ENCODE measurements around the gene RAPH1. TPM values are rescaled to one million over a fixed set of nuclear protein-coding genes. Genes with fewer than 3 reads are reported as not detected.

The RAPH1 gene
- total and polyA plus RNA-seq, 9 of the 15 experiments (the other 6 are each of a cell fraction or from before 2014, with no cell fraction given) = 0.07 to 0.71 (median 0.27) TPM

DNA sequence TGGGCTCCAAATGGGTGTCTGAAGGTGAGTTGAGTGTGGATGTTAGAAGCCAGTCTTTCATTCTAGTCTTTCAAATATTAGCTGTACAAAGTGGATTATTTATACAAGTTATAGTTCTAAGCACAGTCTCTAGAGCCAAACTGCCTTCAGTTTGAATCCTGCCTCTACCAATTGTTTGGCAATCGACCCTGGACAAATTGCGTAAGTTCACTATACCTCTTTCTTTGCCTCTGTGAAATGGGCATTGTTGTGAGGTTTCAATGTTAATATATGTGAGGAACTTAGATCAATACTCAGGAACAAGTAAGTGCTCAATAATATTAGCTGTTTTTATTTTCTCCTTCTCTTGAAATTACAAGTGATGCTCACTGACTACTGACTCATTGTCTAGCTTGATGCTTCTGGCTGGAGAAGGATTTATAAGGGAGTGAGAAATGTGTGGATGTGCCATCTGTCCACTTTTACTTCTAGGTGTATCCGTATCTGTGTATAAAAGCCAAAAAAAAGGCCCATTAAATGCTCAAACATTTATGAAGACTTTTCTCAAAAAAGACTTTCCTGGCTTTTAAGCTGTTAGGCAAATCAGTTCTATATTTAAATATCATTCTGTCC, 48.1 kb upstream of the RAPH1 start:
- no peak overlapping the region for H3K4me3 ChIP-seq
- no peaks in the 10 kb centered on the region for H3K9me3 ChIP-seq (replicated peaks; ENCODE audit: control insufficient read depth, insufficient read depth, low read depth, low read length)
- no peak overlapping the region for H3K9ac ChIP-seq (ENCODE audit: insufficient read depth in 1 of 2, low read depth in 2 of 2, low read length in 2 of 2)
- H3K27ac ChIP-seq (ENCODE audit: extremely low read depth, low read depth, low read length) = no peak overlapping the region
- H2AFZ ChIP-seq (ENCODE audit: low read depth, low read length) = no peak overlapping the region
- H3K4me2 ChIP-seq (ENCODE audit: insufficient read depth, low read length) = no peak overlapping the region
- FAIRE-seq = no peak
- no peak for ATAC-seq
- peaks cover 2 to 20% of the 10 kb centered on the region in 2 experiments; a peak in 3 of 5 replicates for H3K27me3 ChIP-seq (ENCODE audit: control insufficient read depth in 2 of 2, insufficient read depth in 2 of 2, low read length in 2 of 2)
- POLR2A ChIA-PET = interaction anchor here (0.8 kb wide), 1 partner anchor 12 kb away, joined by 3 read pairs; no protein-coding TSS in a partner anchor
- H3K36me3 ChIP-seq (ENCODE audit: control insufficient read depth, insufficient read depth, low read length) = no peaks in the 10 kb centered on the region
- in situ Hi-C loops (cut with MboI) = no loop called here
- no TSS peak for BruUV-seq (replicated peaks)
- no peak for DNase-seq (ENCODE audit: extremely low read depth in 1 of 4, low spot score in 3 of 4)
- H3K4me1 ChIP-seq (replicated peaks in 1 of 2; ENCODE audit: control insufficient read depth in 2 of 2, insufficient read depth in 2 of 2, low read length in 2 of 2) = no peaks in the 10 kb centered on the region
- H3K9me1 ChIP-seq (ENCODE audit: control insufficient read depth, insufficient read depth, low read length) = no peaks in the 10 kb centered on the region
- WGBS (ENCODE audit: insufficient coverage, low coverage, missing lambda C conversion rate) = 0% methylated on average over 3 of the region's 3 CpGs
- CTCF ChIA-PET (ENCODE audit: low intra/inter-chr PET ratio) = interaction anchor here (0.6 kb wide), 1 partner anchor 25 kb away, joined by 4 read pairs; no protein-coding TSS in a partner anchor
- H3K79me2 ChIP-seq (ENCODE audit: control insufficient read depth, insufficient read depth, low read length) = no peaks in the 10 kb centered on the region
- intact Hi-C loops (cut with micrococcal nuclease) = no loop called here
- no peaks in the 10 kb centered on the region for H4K20me1 ChIP-seq (replicated peaks; ENCODE audit: control insufficient read depth, insufficient read depth, low read length)
- TF ChIP-seq, protein P1, sequence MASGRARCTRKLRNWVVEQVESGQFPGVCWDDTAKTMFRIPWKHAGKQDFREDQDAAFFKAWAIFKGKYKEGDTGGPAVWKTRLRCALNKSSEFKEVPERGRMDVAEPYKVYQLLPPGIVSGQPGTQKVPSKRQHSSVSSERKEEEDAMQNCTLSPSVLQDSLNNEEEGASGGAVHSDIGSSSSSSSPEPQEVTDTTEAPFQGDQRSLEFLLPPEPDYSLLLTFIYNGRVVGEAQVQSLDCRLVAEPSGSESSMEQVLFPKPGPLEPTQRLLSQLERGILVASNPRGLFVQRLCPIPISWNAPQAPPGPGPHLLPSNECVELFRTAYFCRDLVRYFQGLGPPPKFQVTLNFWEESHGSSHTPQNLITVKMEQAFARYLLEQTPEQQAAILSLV (tag; IDR thresholded peaks at IDR 0.05) = no peak
- TF ChIP-seq BRCA1 (IDR thresholded peaks at IDR 0.05) = no peak
- no peak for TF ChIP-seq BRCA1 (CRISPR knock-in tag; IDR thresholded peaks at IDR 0.05)
- TF ChIP-seq GTF2F1 (IDR thresholded peaks at IDR 0.05; ENCODE audit: low read depth, low read length) = no peak
- TF ChIP-seq, protein P2, sequence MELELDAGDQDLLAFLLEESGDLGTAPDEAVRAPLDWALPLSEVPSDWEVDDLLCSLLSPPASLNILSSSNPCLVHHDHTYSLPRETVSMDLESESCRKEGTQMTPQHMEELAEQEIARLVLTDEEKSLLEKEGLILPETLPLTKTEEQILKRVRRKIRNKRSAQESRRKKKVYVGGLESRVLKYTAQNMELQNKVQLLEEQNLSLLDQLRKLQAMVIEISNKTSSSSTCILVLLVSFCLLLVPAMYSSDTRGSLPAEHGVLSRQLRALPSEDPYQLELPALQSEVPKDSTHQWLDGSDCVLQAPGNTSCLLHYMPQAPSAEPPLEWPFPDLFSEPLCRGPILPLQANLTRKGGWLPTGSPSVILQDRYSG (tag; conservative IDR thresholded peaks at IDR 0.05; ENCODE audit: low read depth) = no peak
- TF ChIP-seq, protein P3, sequence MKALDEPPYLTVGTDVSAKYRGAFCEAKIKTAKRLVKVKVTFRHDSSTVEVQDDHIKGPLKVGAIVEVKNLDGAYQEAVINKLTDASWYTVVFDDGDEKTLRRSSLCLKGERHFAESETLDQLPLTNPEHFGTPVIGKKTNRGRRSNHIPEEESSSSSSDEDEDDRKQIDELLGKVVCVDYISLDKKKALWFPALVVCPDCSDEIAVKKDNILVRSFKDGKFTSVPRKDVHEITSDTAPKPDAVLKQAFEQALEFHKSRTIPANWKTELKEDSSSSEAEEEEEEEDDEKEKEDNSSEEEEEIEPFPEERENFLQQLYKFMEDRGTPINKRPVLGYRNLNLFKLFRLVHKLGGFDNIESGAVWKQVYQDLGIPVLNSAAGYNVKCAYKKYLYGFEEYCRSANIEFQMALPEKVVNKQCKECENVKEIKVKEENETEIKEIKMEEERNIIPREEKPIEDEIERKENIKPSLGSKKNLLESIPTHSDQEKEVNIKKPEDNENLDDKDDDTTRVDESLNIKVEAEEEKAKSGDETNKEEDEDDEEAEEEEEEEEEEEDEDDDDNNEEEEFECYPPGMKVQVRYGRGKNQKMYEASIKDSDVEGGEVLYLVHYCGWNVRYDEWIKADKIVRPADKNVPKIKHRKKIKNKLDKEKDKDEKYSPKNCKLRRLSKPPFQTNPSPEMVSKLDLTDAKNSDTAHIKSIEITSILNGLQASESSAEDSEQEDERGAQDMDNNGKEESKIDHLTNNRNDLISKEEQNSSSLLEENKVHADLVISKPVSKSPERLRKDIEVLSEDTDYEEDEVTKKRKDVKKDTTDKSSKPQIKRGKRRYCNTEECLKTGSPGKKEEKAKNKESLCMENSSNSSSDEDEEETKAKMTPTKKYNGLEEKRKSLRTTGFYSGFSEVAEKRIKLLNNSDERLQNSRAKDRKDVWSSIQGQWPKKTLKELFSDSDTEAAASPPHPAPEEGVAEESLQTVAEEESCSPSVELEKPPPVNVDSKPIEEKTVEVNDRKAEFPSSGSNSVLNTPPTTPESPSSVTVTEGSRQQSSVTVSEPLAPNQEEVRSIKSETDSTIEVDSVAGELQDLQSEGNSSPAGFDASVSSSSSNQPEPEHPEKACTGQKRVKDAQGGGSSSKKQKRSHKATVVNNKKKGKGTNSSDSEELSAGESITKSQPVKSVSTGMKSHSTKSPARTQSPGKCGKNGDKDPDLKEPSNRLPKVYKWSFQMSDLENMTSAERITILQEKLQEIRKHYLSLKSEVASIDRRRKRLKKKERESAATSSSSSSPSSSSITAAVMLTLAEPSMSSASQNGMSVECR (CRISPR knock-in tag; IDR thresholded peaks at IDR 0.05) = no peak
- no peak for TF ChIP-seq SMAD4 (CRISPR knock-in tag; conservative IDR thresholded peaks at IDR 0.05)
- no peak for TF ChIP-seq SRSF9 (IDR thresholded peaks at IDR 0.05; ENCODE audit: borderline replicate concordance, low read depth, low read length)
- TF ChIP-seq ETS2 (tag; IDR thresholded peaks at IDR 0.05; ENCODE audit: borderline replicate concordance, poor library complexity, severe bottlenecking) = no peak
- TF ChIP-seq ILK (tag; IDR thresholded peaks at IDR 0.05; ENCODE audit: borderline replicate concordance, low read depth) = no peak
- TF ChIP-seq CTBP1 (IDR thresholded peaks at IDR 0.05; ENCODE audit: borderline replicate concordance) = no peak
- TF ChIP-seq, protein P4, sequence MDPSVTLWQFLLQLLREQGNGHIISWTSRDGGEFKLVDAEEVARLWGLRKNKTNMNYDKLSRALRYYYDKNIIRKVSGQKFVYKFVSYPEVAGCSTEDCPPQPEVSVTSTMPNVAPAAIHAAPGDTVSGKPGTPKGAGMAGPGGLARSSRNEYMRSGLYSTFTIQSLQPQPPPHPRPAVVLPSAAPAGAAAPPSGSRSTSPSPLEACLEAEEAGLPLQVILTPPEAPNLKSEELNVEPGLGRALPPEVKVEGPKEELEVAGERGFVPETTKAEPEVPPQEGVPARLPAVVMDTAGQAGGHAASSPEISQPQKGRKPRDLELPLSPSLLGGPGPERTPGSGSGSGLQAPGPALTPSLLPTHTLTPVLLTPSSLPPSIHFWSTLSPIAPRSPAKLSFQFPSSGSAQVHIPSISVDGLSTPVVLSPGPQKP (CRISPR knock-in tag; IDR thresholded peaks at IDR 0.05) = no peak
- no peak for TF ChIP-seq NFE2L1 (tag; IDR thresholded peaks at IDR 0.05; ENCODE audit: borderline replicate concordance, low read depth)

All from K562 (cell line).